IMR-90 (cell line): ENCODE results near the gene MPPED1. TPM values are rescaled to one million over a fixed set of nuclear protein-coding genes. Genes with fewer than 3 reads are reported as not detected.

ENCODE experiments used
- ATAC-seq: fragments of 200-7000 bp; cut with Tn5 transposase; 2 replicates; pipeline ENCODE4 v1.9.1; 2020; ENCODE audit warnings: low read depth, mild to moderate bottlenecking, moderate library complexity
- BruUV-seq: library from RNA; stranded (reverse); fragments of 400-500 nt; replicated peaks from 2 replicates; lab custom pipeline; 2021; lab: Mats Ljungman, UMichigan
- CTCF ChIA-PET: fragments of 300-600 bp; formaldehyde crosslinking; extraction: SDS; loops from one replicate; lab custom pipeline; 2021; ENCODE audit warnings: antibody characterized with exemption; lab: Yijun Ruan, JAX
- POLR2A ChIA-PET: fragments of 300-600 bp; sonication (Branson Sonifier 250); formaldehyde crosslinking; loops from one replicate; lab custom pipeline; 2022; ENCODE audit warnings: antibody characterized with exemption; ENCODE audit not compliant: unreplicated experiment; lab: Charles Lee
- DNase-seq: peaks from one replicate; pipeline ENCODE4 v3.0.0; 2013
- H2AFZ ChIP-seq: replicated peaks from 2 replicates; pipeline ENCODE3; 2013; ENCODE audit warnings: low read length, mild to moderate bottlenecking; ENCODE audit not compliant: poor library complexity
- H2AK5ac ChIP-seq: 2 replicates; pipeline ENCODE4 v1.6.1; 2013; ENCODE audit warnings: low read depth, low read length, inconsistent platforms
- H2AK9ac ChIP-seq: replicated peaks from 2 replicates; pipeline ENCODE3; 2013; ENCODE audit warnings: mild to moderate bottlenecking, low read depth, low read length, moderate library complexity; ENCODE audit not compliant: poor library complexity
- H2BK120ac ChIP-seq: 2 replicates; pipeline ENCODE4 v1.6.1; 2013; ENCODE audit warnings: low read depth, low read length, inconsistent platforms
- H2BK15ac ChIP-seq: 3 replicates; pipeline ENCODE4 v1.6.1; 2013; ENCODE audit warnings: low read depth, low read length, inconsistent platforms
- H2BK20ac ChIP-seq: 2 replicates; pipeline ENCODE4 v1.6.1; 2013; ENCODE audit warnings: low read depth, mild to moderate bottlenecking, inconsistent platforms, low read length, moderate library complexity
- H2BK5ac ChIP-seq: 2 replicates; pipeline ENCODE4 v1.6.1; 2013; ENCODE audit warnings: mild to moderate bottlenecking, low read depth, low read length, inconsistent platforms; ENCODE audit not compliant: poor library complexity, severe bottlenecking
- H3K14ac ChIP-seq: replicated peaks from 2 replicates; pipeline ENCODE4 v1.6.1; 2013; ENCODE audit warnings: low read depth, low read length, inconsistent platforms
- H3K18ac ChIP-seq: 2 replicates; pipeline ENCODE4 v1.6.1; 2013; ENCODE audit warnings: low read depth, low read length, control low read depth
- H3K23ac ChIP-seq: 2 replicates; pipeline ENCODE4 v1.6.1; 2013; ENCODE audit warnings: low read depth, low read length, inconsistent platforms
- H3K27ac ChIP-seq: 2 replicates; pipeline ENCODE4 v1.5.1; 2013; ENCODE audit warnings: mild to moderate bottlenecking, control low read depth, low read length; ENCODE audit not compliant: insufficient read depth
- H3K27me3 ChIP-seq: 2 replicates; pipeline ENCODE4 v1.6.1; 2013; ENCODE audit warnings: low read length; ENCODE audit not compliant: control insufficient read depth, insufficient read depth
- H3K36me3 ChIP-seq: 2 replicates; pipeline ENCODE4 v1.6.1; 2013; ENCODE audit warnings: low read length, mixed read lengths; ENCODE audit not compliant: control insufficient read depth, insufficient read depth
- H3K4ac ChIP-seq: 2 replicates; pipeline ENCODE4 v1.6.1; 2013; ENCODE audit warnings: low read depth, low read length, inconsistent platforms
- H3K4me1 ChIP-seq: 2 replicates; pipeline ENCODE4 v1.6.1; 2013; ENCODE audit warnings: low read length, mixed read lengths; ENCODE audit not compliant: control insufficient read depth, insufficient read depth
- H3K4me2 ChIP-seq: 2 replicates; pipeline ENCODE4 v1.6.1; 2013; ENCODE audit warnings: low read depth, mild to moderate bottlenecking, control low read depth, low read length, moderate library complexity
- H3K4me3 ChIP-seq: 2 replicates; pipeline ENCODE4 v1.5.1; 2013; ENCODE audit warnings: low read depth, mild to moderate bottlenecking, control low read depth, low read length, moderate library complexity; ENCODE audit not compliant: insufficient read depth
- H3K56ac ChIP-seq: 2 replicates; pipeline ENCODE4 v1.6.1; 2013; ENCODE audit warnings: low read length, inconsistent platforms; ENCODE audit not compliant: insufficient read depth; ENCODE audit errors: extremely low read depth
- H3K79me1 ChIP-seq, 2 experiments: 2 replicates each; pipeline ENCODE4 v1.6.1; 2013; ENCODE audit warnings: low read length in 2 of 2, inconsistent platforms in 1 of 2, low read depth in 1 of 2
- H3K9ac ChIP-seq: 2 replicates; pipeline ENCODE4 v1.6.1; 2013; ENCODE audit warnings: low read depth, low read length, control low read depth
- H3K9me1 ChIP-seq: 2 replicates; pipeline ENCODE4 v1.6.1; 2013; ENCODE audit warnings: low read length, inconsistent platforms; ENCODE audit not compliant: insufficient read depth
- H3K9me3 ChIP-seq: 2 replicates; pipeline ENCODE4 v1.6.1; 2013; ENCODE audit warnings: low read length; ENCODE audit not compliant: control insufficient read depth, insufficient read depth
- H4K20me1 ChIP-seq: 2 replicates; pipeline ENCODE4 v1.6.1; 2013; ENCODE audit warnings: low read length, inconsistent platforms; ENCODE audit not compliant: insufficient read depth
- H4K5ac ChIP-seq: 2 replicates; pipeline ENCODE4 v1.6.1; 2013; ENCODE audit warnings: mild to moderate bottlenecking, low read depth, low read length, control low read depth
- H4K8ac ChIP-seq, 2 experiments: 2 replicates each; pipeline ENCODE4 v1.6.1; 2013; ENCODE audit warnings: low read depth in 2 of 2, low read length in 2 of 2, control low read depth in 1 of 2, inconsistent platforms in 1 of 2
- H4K91ac ChIP-seq: 2 replicates; pipeline ENCODE4 v1.6.1; 2013; ENCODE audit warnings: low read depth, low read length, inconsistent platforms; ENCODE audit not compliant: insufficient read depth
- RAD21 ChIP-seq: IDR thresholded peaks from 2 replicates; pipeline ENCODE4 v1.6.1; 2012; ENCODE audit warnings: low read length, improper control_type of control experiment
- USF2 ChIP-seq: fragments of 150-350 bp; IDR thresholded peaks from 2 replicates; pipeline ENCODE4 v1.6.1; 2017; ENCODE audit warnings: mild to moderate bottlenecking, antibody characterized with exemption, low read length, low read depth
- WGBS, 2 experiments: methylation state at CpG; one replicate each; pipeline versions ENCODE4 v1.1.5 to v1.1.7; 2013; ENCODE audit warnings: missing lambda C conversion rate in 2 of 2; ENCODE audit not compliant: insufficient read length in 1 of 2; ENCODE audit errors: extremely low coverage in 2 of 2; 5-methylcytosine and 5-hydroxymethylcytosine counted together
- dilution Hi-C: fragments of 300-500 bp; cut with HindIII; formaldehyde crosslinking; loops from one replicate; pipeline ENCODE4 v1.14.3; 2018; ENCODE audit warnings: low sequenced_read_pairs; ENCODE audit not compliant: unreplicated experiment
- in situ Hi-C: fragments of 300-500 bp; cut with MboI; formaldehyde crosslinking; loops from 3 replicates; pipeline ENCODE4 v1.14.3; 2019; ENCODE audit warnings: low sequenced_read_pairs, inconsistent platforms, mixed read lengths
- intact Hi-C: fragments of 100-400 bp; cut with micrococcal nuclease; formaldehyde crosslinking; loops from 2 replicates; pipeline ENCODE4 v1.10.0; 2022
- polyA plus RNA-seq, 3 experiments: library from polyadenylated mRNA; depleted of rRNA; stranded (reverse); fragments of >200 nt; gene quantifications; 2 replicates each; pipeline ENCODE4 v1.2.3, GENCODE V29; 2012; ENCODE audit warnings: low replicate concordance in 1 of 3
- total RNA-seq: library from RNA; depleted of rRNA; stranded (reverse); fragments of >200 nt; gene quantifications from 2 replicates; pipeline ENCODE4 v1.2.3, GENCODE V29; 2012

The MPPED1 gene
- total and polyA plus RNA-seq, 2 of the 4 experiments (the other 2 are of a cell fraction), result not detected

DNA sequence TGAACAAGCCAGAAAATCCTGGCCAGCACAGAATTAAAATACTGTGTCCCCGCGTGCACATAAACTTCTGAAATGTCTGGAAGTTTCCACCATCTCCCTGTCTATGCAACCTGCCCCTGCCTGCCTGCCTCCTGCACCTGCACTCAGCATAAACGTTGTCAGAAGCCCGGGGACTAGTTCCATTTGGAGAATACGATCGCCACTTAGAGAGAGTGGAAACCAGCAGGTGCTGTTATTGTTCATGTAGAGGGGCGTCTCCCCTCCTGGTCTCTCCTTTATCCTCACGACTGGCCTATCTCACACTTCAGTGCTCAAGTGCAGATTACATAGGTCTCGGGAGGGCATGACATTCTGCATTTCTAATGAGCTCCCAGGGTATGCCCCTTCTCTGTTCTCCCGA lies 35.6 kb downstream of the MPPED1 start:
- WGBS, 2 experiments, result 33% methylated on average over 2 of the region's 10 CpGs; no CpG with 5 or more reads in 1 of the 2 experiments
- ATAC-seq (no peak), DNase-seq (no peak)
- POLR2A ChIA-PET, result no interaction called here
- Histone ChIP-seq H2BK20ac (no peak overlapping the region), H2AFZ (no peak overlapping the region), H3K79me1 (no peaks in the 10 kb centered on the region), H3K4me1 (no peaks in the 10 kb centered on the region), H3K9ac (no peak overlapping the region), H2BK120ac (no peak overlapping the region), H4K20me1 (no peaks in the 10 kb centered on the region), H4K8ac (no peak overlapping the region), H3K36me3 (no peaks in the 10 kb centered on the region), H3K27me3 (peaks cover 2% of the 10 kb centered on the region; the same call in 1 of the 2 replicates), H3K18ac (no peak overlapping the region), H3K14ac (no peak overlapping the region), H3K23ac (no peak overlapping the region), H3K4ac (no peak overlapping the region), H4K91ac (no peak overlapping the region), H3K4me3 (no peak overlapping the region), H3K27ac (no peak overlapping the region), H3K56ac (no peak overlapping the region), H4K5ac (no peak overlapping the region), H3K4me2 (no peak overlapping the region), H2BK5ac (no peak overlapping the region), H2AK5ac (no peak overlapping the region), H3K9me1 (no peaks in the 10 kb centered on the region), H2BK15ac (no peak overlapping the region), H3K9me3 (no peaks in the 10 kb centered on the region), H2AK9ac (no peak overlapping the region)
- intact Hi-C loops (no loop called here), dilution Hi-C loops (no loop called here), in situ Hi-C loops (no loop called here)
- CTCF ChIA-PET, result no interaction called here
- no TSS peak for BruUV-seq
- no peak for TF ChIP-seq USF2
- TF ChIP-seq RAD21, result no peak
